GM12873 (cell line): ENCODE measurements around the gene ITGA2B.
A peak's percentile ranks its signal among the peaks of the same experiment; 100 is the strongest.

Source experiments
- TF ChIP-seq, protein P1 (sequence below): IDR thresholded peaks from 2 replicates; pipeline ENCODE4 v1.5.1; 2012; ENCODE audit warnings: low read depth, mild to moderate bottlenecking, moderate library complexity, low read length, control low read depth; ENCODE audit not compliant: insufficient read depth; ENCODE audit errors: missing control alignments

Gene ITGA2B

DNA sequence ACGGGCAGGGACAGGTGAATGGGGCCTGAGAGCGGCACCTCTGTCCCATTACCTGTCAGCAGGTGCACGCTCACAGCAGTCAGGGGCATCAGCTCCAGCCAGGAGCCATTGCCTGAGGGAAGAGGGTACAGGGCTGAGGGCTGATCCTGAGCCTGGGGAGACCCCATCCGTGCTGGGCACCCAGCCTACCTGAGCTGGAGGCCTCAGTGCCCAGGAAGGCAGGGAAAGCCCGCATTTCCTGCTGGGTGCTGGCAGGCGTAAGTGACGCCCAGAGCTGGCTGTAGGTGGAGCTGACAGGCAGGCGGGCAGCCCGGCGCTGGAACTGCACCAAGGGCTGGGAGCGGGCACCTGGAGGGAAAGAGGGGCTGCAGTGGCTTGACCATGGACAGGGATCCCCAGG is 33.2 kb downstream of the ITGA2B start:
- TF ChIP-seq, protein P1, sequence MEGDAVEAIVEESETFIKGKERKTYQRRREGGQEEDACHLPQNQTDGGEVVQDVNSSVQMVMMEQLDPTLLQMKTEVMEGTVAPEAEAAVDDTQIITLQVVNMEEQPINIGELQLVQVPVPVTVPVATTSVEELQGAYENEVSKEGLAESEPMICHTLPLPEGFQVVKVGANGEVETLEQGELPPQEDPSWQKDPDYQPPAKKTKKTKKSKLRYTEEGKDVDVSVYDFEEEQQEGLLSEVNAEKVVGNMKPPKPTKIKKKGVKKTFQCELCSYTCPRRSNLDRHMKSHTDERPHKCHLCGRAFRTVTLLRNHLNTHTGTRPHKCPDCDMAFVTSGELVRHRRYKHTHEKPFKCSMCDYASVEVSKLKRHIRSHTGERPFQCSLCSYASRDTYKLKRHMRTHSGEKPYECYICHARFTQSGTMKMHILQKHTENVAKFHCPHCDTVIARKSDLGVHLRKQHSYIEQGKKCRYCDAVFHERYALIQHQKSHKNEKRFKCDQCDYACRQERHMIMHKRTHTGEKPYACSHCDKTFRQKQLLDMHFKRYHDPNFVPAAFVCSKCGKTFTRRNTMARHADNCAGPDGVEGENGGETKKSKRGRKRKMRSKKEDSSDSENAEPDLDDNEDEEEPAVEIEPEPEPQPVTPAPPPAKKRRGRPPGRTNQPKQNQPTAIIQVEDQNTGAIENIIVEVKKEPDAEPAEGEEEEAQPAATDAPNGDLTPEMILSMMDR = no peak

DNA sequence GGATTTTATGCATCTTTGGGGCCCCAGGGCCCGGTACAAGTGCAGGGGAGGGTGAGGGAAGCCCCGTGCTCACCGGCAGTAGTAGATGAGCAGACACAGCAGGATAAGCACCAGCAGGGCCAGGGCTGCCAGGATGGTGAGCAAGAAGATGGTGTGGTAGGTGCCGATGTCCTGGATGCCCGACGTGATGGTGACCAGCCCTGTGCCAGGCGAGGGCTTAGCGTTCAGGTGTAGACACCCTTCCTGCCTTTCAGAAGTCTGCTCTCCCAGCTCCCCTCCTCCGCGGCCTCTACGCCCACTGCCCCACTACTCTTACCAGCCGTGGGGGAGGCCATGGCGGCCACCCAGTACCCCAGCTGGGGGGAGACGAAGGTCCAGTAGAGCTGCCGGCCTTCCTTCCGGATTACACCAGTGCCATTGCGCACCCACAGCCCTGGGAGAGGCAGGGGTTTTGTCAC is 33.8 kb downstream of the ITGA2B start:
- TF ChIP-seq, protein P1 = no peak

DNA sequence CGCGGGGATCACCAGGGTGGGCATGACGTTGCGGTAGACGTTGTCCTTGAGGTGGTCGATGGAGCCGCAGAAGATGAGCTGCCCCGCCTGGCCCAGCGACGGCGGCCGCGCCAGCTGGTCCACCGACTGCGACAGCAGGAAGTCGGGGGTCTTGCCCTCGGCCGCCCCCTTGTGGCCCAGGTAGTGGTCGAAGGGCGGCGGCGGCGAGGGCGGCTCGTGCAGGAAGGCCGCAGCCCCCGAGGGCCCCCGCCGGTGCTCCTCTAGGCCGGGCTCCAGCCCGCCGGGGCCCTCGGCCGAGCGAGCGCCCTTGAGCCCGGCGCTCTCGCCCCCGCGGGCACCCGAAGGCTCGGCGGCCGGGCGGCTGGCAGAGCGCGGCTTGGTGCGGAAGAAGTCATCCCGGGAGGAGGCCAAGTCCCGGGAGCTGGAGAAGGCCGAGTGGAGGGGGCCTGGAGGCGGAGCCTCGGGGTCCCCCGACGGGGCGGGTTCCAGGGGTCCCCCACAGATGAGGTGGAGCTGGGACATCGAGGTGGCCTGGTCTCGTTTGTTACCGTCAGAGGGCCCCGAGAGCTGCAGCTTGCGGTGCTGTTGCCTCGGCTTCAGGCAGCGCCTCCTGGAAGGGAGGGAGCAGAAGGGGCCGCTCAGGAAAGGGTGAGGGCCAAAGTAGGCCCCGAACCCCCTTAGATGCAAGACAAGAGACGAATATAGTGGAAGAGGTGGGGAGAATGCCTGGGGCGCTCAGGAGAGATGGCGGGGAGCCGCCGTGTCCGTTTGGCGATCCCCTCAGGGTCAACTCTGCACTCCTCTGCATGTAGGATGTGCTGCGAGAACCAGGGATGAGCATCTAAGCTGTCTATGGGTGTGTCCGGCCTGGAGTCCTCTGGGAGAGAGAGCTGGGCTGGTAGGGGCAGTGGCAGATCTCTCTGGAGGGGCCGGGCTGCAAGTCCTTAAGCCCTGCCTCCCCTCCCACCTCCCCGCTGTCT is 34.6 kb downstream of the ITGA2B start:
- TF ChIP-seq, protein P1 = peak; percentile 60

DNA sequence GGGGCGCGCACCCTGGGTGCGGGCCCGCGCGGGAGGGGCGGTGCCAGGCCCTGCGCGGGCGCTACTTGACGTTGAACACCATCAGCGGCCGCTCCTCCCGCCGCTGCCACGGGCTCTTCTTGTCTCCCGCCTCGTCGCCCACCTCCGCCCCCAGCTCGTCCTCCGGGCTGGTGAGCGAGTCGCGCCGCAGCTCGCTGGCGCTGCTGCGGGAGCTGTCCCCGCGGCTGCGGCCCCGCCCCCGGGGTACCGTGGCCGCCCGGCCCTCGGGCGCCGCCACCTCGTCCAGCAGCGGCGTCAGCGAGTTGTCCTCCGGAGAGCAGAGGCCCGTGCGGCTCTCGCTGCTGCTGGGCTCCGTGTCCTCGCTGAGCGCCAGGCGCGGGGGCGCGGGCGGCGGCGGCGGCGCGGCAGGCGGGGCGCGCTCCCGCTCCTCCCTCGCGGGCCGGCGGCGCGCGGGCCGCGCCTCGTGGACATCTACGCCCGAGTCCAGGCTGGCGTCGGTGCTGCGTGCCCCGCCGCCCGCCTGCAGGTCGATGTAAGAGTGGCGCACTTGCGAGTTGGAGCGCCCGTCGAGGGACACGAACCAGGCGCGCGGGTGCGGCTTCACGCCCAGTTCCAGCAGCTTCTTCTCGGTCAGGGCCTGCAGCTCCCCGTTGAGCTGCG is 35.6 kb downstream of the ITGA2B start:
- TF ChIP-seq, protein P1 = no peak

DNA sequence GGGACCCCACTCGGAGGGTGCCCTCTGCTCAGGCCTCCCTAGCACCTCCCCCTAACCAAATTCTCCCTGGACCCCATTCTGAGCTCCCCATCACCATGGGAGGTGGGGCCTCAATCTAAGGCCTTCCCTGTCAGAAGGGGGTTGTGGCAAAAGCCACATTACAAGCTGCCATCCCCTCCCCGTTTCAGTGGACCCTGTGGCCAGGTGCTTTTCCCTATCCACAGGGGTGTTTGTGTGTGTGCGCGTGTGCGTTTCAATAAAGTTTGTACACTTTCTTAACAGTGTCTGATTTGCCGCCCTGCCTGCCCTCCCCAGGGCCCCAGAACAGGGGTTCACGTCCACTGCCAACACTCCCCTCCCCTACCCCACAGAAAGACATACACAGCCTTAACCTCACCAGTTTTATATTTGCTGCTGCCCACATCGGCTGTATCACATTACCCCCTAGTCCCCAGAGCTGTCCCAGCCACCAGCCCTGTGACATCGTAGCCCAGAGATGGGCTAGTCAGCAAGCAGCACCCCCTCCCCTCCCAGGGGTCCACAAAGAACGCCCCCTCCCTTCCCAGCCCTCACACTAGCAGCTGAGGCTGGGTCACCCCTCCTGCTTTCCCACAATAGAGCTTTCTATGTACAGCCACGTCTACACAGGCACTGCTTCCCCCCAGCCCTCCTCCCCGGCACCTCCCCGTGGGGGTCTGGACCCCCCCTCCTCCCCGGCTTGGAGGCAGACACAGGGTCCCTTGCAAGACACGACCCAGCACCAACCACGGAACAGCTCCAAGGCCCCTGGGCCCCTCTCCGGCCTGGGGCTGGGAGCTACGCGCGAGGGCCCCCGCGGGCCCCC is 36.4 kb downstream of the ITGA2B start:
- TF ChIP-seq, protein P1 = no peak

DNA sequence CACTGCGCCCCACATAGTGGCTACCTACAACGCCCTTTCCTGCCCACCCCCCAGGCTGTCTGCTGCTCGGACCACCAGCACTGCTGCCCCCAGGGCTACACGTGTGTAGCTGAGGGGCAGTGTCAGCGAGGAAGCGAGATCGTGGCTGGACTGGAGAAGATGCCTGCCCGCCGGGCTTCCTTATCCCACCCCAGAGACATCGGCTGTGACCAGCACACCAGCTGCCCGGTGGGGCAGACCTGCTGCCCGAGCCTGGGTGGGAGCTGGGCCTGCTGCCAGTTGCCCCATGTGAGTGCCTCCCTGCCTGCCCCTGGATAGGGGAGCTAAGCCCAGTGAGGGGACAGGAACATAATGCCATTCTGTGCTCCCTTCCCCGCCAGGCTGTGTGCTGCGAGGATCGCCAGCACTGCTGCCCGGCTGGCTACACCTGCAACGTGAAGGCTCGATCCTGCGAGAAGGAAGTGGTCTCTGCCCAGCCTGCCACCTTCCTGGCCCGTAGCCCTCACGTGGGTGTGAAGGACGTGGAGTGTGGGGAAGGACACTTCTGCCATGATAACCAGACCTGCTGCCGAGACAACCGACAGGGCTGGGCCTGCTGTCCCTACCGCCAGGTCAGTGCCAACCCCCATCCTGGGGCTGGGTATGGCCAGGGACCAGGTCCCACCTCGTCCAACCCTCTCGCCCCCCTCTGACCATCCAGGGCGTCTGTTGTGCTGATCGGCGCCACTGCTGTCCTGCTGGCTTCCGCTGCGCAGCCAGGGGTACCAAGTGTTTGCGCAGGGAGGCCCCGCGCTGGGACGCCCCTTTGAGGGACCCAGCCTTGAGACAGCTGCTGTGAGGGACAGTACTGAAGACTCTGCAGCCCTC is 37.3 kb downstream of the ITGA2B start:
- TF ChIP-seq, protein P1 = no peak
